ENCODE data around the gene KRT23. TPM values are rescaled to one million over a fixed set of nuclear protein-coding genes. Genes with fewer than 3 reads are reported as not detected.

The KRT23 gene
- total RNA-seq, 2 donors from 2014 or later, result not detected

GRCh38 chr17:40900809-40901356, 36.6 kb downstream of the KRT23 start:
- no peak for TF ChIP-seq CTCF (conservative IDR thresholded peaks at IDR 0.05)
- WGBS, 2 experiments (ENCODE audit: insufficient coverage in 1 of 2, insufficient read length in 1 of 2), result 86 to 94% methylated on average over 2 to 5 of the region's 5 CpGs

GRCh38 chr17:40896916-40897455, 40.5 kb downstream of the KRT23 start:
- no peak for TF ChIP-seq CTCF (conservative IDR thresholded peaks at IDR 0.05)
- no peak overlapping the region for H3K4me3 ChIP-seq (ENCODE audit: low read length)
- no peak overlapping the region for H3K27ac ChIP-seq (ENCODE audit: low read depth, low read length)
- WGBS, 2 experiments (ENCODE audit: insufficient coverage in 1 of 2, insufficient read length in 1 of 2), result 93 to 100% methylated on average over 2 to 4 of the region's 4 CpGs
- peaks cover 11% of the 10 kb centered on the region for H3K4me1 Mint-ChIP-seq
- no peak for DNase-seq
- no peak overlapping the region for H3K9ac ChIP-seq (ENCODE audit: extremely low read depth, low read length, poor library complexity, severe bottlenecking)
- H3K36me3 ChIP-seq (ENCODE audit: control insufficient read depth, insufficient read depth, low read length), result no peaks in the 10 kb centered on the region
- no peaks in the 10 kb centered on the region for H3K36me3 Mint-ChIP-seq (ENCODE audit: low read depth)
- H3K27me3 ChIP-seq (ENCODE audit: control insufficient read depth, insufficient read depth, low read length, poor library complexity, severe bottlenecking), result no peaks in the 10 kb centered on the region
- no peaks in the 10 kb centered on the region for H3K9me3 Mint-ChIP-seq
- peaks cover 9% of the 10 kb centered on the region for H3K27me3 Mint-ChIP-seq (ENCODE audit: insufficient read depth)
- no peak overlapping the region for H3K4me3 Mint-ChIP-seq
- H3K4me1 ChIP-seq (ENCODE audit: control insufficient read depth, insufficient read depth, low read length), result no peaks in the 10 kb centered on the region
- no peak overlapping the region for H3K27ac Mint-ChIP-seq
- no peaks in the 10 kb centered on the region for H3K9me3 ChIP-seq (ENCODE audit: control insufficient read depth, low read length)

More at GRCh38 chr17:40900809-40901356, 36.6 kb downstream of the KRT23 start:
- no peak overlapping the region for H3K27ac ChIP-seq (ENCODE audit: low read depth, low read length)
- Mint-ChIP-seq H3K4me1 (peaks cover 37% of the 10 kb centered on the region), H3K27me3 (ENCODE audit: insufficient read depth) (peaks cover 16% of the 10 kb centered on the region), H3K36me3 (ENCODE audit: low read depth) (no peaks in the 10 kb centered on the region), H3K4me3 (no peak overlapping the region), H3K9me3 (no peaks in the 10 kb centered on the region), H3K27ac (no peak overlapping the region)
- H3K36me3 ChIP-seq (ENCODE audit: control insufficient read depth, insufficient read depth, low read length), result no peaks in the 10 kb centered on the region
- H3K4me1 ChIP-seq (ENCODE audit: control insufficient read depth, insufficient read depth, low read length), result no peaks in the 10 kb centered on the region
- no peak for DNase-seq
- H3K9me3 ChIP-seq (ENCODE audit: control insufficient read depth, low read length), result no peaks in the 10 kb centered on the region
- H3K27me3 ChIP-seq (ENCODE audit: control insufficient read depth, insufficient read depth, low read length, poor library complexity, severe bottlenecking), result no peaks in the 10 kb centered on the region
- no peak overlapping the region for H3K4me3 ChIP-seq (ENCODE audit: low read length)
- no peak overlapping the region for H3K9ac ChIP-seq (ENCODE audit: extremely low read depth, low read length, poor library complexity, severe bottlenecking)

- Histone ChIP-seq H3K36me3 (ENCODE audit: control insufficient read depth, insufficient read depth, low read length) (no peaks in the 10 kb centered on the region), H3K27me3 (ENCODE audit: control insufficient read depth, insufficient read depth, low read length, poor library complexity, severe bottlenecking) (no peaks in the 10 kb centered on the region), H3K9me3 (ENCODE audit: control insufficient read depth, low read length) (no peaks in the 10 kb centered on the region), H3K9ac (ENCODE audit: extremely low read depth, low read length, poor library complexity, severe bottlenecking) (no peak overlapping the region), H3K27ac (ENCODE audit: low read depth, low read length) (no peak overlapping the region), H3K4me1 (ENCODE audit: control insufficient read depth, insufficient read depth, low read length) (no peaks in the 10 kb centered on the region), H3K4me3 (ENCODE audit: low read length) (no peak overlapping the region)
- Mint-ChIP-seq H3K4me1 (no peaks in the 10 kb centered on the region), H3K9me3 (no peaks in the 10 kb centered on the region), H3K4me3 (no peak overlapping the region), H3K27me3 (ENCODE audit: insufficient read depth) (peaks cover 11% of the 10 kb centered on the region), H3K27ac (no peak overlapping the region), H3K36me3 (ENCODE audit: low read depth) (no peaks in the 10 kb centered on the region)
- 90 to 93% methylated on average over 8 to 9 of the region's 9 CpGs for WGBS, 2 experiments (ENCODE audit: insufficient coverage in 1 of 2, insufficient read length in 1 of 2)
- DNase-seq, result no peak
- TF ChIP-seq CTCF (conservative IDR thresholded peaks at IDR 0.05), result no peak
Measured at GRCh38 chr17:40895106-40895730, 42.2 kb downstream of the KRT23 start.

All from endodermal cell (in vitro differentiated cells).